ENCODE measurements around the gene SLC12A7. TPM values are rescaled to one million over a fixed set of nuclear protein-coding genes. Genes with fewer than 3 reads are reported as not detected.

The SLC12A7 gene
- polyA plus RNA-seq, 2 donors = 4.0 to 4.7 TPM

DNA sequence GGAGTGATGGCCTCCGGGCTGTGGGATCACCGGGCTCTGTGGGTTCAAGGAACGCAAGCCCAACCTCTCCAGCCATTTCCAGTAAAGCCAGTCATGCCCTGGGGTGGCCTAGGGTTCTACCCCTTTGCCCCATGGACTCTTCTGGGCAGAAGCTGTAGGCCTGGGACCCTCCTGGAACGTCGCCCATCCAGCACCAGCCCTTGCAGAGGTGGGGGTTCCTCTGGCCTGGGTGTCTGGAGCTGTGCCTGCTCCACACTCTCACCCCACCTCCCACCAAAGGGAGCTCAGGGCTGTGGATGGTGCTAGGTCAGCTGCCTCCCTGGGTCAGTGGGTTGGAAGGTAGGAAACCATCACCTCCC lies 1.4 kb upstream of the SLC12A7 start:
- Histone ChIP-seq H3K27ac (ENCODE audit: low read depth in 2 of 2, low read length in 1 of 2) (no peak overlapping the region), H3K4me3 (ENCODE audit: low read depth in 1 of 2, low read length in 2 of 2) (no peak overlapping the region), H3K9me3 (ENCODE audit: control insufficient read depth in 2 of 2, insufficient read depth in 1 of 2, low read depth in 1 of 2, low read length in 1 of 2) (no peaks in the 10 kb centered on the region), H3K36me3 (ENCODE audit: control insufficient read depth in 2 of 2, insufficient read depth in 2 of 2, low read length in 1 of 2) (no peaks in the 10 kb centered on the region), H3K4me1 (ENCODE audit: control insufficient read depth in 2 of 2, insufficient read depth in 2 of 2, low read length in 1 of 2) (peaks cover 0 to 8% of the 10 kb centered on the region in 2 donors), H3K27me3 (ENCODE audit: control insufficient read depth in 1 of 2, insufficient read depth in 2 of 2, low read length in 2 of 2) (no peaks in the 10 kb centered on the region)
- WGBS, 2 donors = 76% methylated on average over 5 of the region's 5 CpGs

DNA sequence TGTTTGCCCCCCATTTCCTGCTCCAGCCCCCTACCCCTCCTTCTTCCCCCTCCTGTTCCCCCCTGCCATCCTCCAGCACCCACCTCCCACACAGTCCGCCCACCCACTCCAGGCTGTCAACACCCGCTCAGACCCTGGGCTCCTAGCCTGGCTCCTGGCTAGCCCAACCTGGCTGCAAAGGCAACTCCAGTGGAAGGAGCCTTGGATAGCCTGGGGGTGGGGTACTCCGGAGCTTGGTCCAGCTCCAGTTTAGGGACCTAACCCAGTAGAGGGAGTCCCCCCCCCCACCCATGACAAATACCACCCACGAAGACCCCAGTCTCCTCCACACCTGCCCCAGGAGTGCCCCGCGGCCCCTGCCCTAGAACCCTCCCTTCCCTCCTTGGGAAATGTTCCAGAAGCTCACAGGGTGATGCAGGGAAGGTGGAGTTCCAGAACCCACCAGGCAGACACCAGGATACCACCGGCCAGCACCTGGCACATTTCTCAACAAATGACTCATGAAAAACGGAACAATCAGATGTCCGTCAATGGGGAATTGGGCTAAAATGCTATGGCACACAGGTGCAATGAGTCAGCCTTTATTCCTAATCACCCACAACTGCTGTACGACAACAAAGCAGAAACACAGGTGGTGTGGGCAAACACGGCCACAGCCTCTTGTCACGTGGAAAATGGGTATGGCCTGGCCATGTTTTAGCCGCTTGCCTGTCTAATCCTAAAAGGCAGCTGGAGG lies 901 bp upstream of the SLC12A7 start:
- Histone ChIP-seq H3K4me1 (ENCODE audit: control insufficient read depth in 2 of 2, insufficient read depth in 2 of 2, low read length in 1 of 2) (peaks cover 0 to 9% of the 10 kb centered on the region in 2 donors), H3K4me3 (ENCODE audit: low read depth in 1 of 2, low read length in 2 of 2) (no peak overlapping the region), H3K27me3 (ENCODE audit: control insufficient read depth in 1 of 2, insufficient read depth in 2 of 2, low read length in 2 of 2) (no peaks in the 10 kb centered on the region), H3K36me3 (ENCODE audit: control insufficient read depth in 2 of 2, insufficient read depth in 2 of 2, low read length in 1 of 2) (no peaks in the 10 kb centered on the region), H3K27ac (ENCODE audit: low read depth in 2 of 2, low read length in 1 of 2) (no peak overlapping the region), H3K9me3 (ENCODE audit: control insufficient read depth in 2 of 2, insufficient read depth in 1 of 2, low read depth in 1 of 2, low read length in 1 of 2) (no peaks in the 10 kb centered on the region)
- WGBS, 2 donors = 47 to 50% methylated on average over 13 of the region's 13 CpGs

DNA sequence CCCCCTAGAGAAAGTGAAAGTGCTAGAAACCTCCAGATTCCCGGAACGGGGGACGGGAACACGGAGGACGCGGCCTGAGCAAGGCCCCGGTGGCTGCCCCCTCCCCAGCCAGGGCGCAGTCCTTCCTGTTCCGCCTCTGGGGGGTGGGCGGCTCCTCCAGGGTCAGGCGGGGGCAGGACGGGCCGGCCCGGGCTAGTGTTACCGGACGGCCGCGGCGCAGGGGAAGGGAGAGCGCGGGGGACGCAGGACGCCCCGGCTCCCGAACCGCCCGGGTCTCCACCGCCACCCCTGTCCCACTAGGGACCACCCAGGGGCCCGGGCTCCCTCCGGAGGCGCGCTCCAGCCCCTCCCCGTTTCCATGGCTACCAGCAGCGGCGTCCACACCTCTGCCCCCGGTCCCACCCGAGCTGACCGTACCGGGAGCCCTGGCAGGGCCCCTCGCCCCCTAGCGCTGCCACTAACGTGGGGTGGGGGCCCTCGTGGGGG lies 579 bp downstream of the SLC12A7 start:
- no peaks in the 10 kb centered on the region for H3K27me3 ChIP-seq (ENCODE audit: control insufficient read depth in 1 of 2, insufficient read depth in 2 of 2, low read length in 2 of 2)
- peaks cover 0 to 10% of the 10 kb centered on the region in 2 donors for H3K4me1 ChIP-seq (ENCODE audit: control insufficient read depth in 2 of 2, insufficient read depth in 2 of 2, low read length in 1 of 2)
- no peaks in the 10 kb centered on the region for H3K36me3 ChIP-seq (ENCODE audit: control insufficient read depth in 2 of 2, insufficient read depth in 2 of 2, low read length in 1 of 2)
- H3K9me3 ChIP-seq (ENCODE audit: control insufficient read depth in 2 of 2, insufficient read depth in 1 of 2, low read depth in 1 of 2, low read length in 1 of 2) = no peaks in the 10 kb centered on the region
- peak overlapping the region; percentile 61 to 62 for H3K4me3 ChIP-seq (ENCODE audit: low read depth in 1 of 2, low read length in 2 of 2)
- H3K27ac ChIP-seq (ENCODE audit: low read depth in 2 of 2, low read length in 1 of 2) = peak overlapping the region; percentile 43 to 63
- WGBS, 2 donors = 0 to 1% methylated on average over 21 to 43 of the region's 43 CpGs

DNA sequence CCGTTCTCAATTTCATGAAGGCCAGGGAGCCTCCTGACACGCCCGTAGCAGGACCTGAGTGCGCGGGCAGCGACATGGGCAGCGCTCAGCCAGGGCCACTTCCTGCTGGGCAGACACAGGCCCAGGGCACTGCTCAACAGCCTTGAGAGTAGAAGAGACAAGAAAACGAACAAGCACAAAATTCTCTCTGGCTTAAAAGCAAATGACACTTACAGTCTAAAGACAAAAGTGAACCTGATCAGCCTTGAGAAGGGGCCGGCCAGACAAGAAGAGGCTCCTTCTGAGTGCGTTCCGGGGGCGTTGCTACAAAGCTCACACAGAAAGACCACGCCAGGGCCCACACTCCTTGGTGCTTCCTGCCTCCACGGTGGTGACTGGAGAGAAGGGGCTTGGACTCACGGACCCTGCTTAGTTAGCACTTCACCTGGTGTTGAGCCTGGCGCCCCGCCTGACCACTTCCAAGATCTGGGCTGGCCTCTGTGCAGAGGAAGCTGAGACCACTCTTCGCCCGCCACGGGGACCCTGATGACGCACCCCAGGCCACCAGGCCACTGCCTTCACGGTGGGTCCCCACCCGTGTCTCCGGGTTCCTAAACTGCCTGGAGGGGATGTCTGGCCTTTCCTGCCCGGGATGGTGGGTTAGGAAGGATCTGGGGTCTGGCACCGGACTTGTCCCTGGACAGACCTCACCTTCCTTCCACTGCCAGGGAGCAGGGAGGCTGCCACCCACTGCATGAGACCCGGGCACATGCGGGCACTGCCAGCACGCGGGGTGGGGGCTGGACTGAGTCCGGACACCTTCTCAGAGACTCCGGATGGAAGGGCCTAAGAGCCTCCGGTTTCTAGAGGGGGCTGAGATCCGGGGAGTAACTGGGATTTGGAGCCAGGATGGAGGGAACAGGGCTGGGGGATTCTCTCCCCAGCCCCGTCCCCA lies 1.3 kb downstream of the SLC12A7 start:
- no peaks in the 10 kb centered on the region for H3K36me3 ChIP-seq (ENCODE audit: control insufficient read depth in 2 of 2, insufficient read depth in 2 of 2, low read length in 1 of 2)
- peaks cover 0 to 10% of the 10 kb centered on the region in 2 donors for H3K4me1 ChIP-seq (ENCODE audit: control insufficient read depth in 2 of 2, insufficient read depth in 2 of 2, low read length in 1 of 2)
- peak overlapping the region; percentile 45 to 63 for H3K27ac ChIP-seq (ENCODE audit: low read depth in 2 of 2, low read length in 1 of 2)
- H3K27me3 ChIP-seq (ENCODE audit: control insufficient read depth in 1 of 2, insufficient read depth in 2 of 2, low read length in 2 of 2) = no peaks in the 10 kb centered on the region
- peak overlapping the region; percentile 61 to 62 for H3K4me3 ChIP-seq (ENCODE audit: low read depth in 1 of 2, low read length in 2 of 2)
- no peaks in the 10 kb centered on the region for H3K9me3 ChIP-seq (ENCODE audit: control insufficient read depth in 2 of 2, insufficient read depth in 1 of 2, low read depth in 1 of 2, low read length in 1 of 2)
- WGBS, 2 donors = 35 to 43% methylated on average over 34 to 35 of the region's 35 CpGs

DNA sequence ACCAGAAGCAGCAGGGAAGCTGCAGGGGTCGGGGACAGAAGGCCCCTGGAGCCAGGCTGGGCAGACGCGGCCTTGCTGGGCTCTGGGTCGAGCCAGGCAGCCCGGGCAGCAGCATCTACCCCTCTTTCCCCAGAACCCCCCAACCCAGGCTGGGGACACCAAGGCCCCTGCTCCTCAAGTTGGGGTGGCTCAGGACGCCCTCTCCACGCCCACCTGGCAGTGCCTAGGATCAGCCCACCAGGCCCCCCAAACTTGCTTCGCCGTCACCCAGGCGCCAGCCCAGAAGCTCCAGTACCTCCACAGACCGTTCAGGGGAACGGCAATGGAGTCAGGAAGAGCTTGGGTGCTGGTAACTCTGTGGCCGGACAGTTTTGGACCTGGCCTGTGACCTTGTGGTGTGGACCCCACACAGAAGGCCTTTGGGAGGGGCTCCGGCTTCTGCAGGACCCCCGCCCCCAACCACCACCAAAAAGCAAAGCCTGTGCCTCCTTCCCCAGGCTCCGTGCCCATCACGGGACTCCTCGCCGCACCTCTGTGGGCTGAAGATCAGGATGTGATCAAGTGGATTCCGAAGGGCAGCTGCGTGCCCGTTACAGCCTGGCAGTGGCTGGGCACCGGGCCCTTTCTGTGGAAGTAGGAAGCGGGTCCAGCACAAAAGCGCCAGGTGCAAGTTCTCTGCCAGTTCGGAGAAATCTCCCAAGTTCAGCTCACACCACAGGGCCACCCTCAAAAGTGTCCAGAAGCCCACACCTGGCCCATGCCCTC lies 2.1 kb downstream of the SLC12A7 start:
- WGBS, 2 donors = 77 to 89% methylated on average over 26 of the region's 26 CpGs
- peaks cover 0 to 13% of the 10 kb centered on the region in 2 donors for H3K4me1 ChIP-seq (ENCODE audit: control insufficient read depth in 2 of 2, insufficient read depth in 2 of 2, low read length in 1 of 2)
- H3K9me3 ChIP-seq (ENCODE audit: control insufficient read depth in 2 of 2, insufficient read depth in 1 of 2, low read depth in 1 of 2, low read length in 1 of 2) = no peaks in the 10 kb centered on the region
- no peaks in the 10 kb centered on the region for H3K36me3 ChIP-seq (ENCODE audit: control insufficient read depth in 2 of 2, insufficient read depth in 2 of 2, low read length in 1 of 2)
- H3K27me3 ChIP-seq (ENCODE audit: control insufficient read depth in 1 of 2, insufficient read depth in 2 of 2, low read length in 2 of 2) = no peaks in the 10 kb centered on the region
- no peak overlapping the region for H3K4me3 ChIP-seq (ENCODE audit: low read depth in 1 of 2, low read length in 2 of 2)
- H3K27ac ChIP-seq (ENCODE audit: low read depth in 2 of 2, low read length in 1 of 2) = no peak overlapping the region

DNA sequence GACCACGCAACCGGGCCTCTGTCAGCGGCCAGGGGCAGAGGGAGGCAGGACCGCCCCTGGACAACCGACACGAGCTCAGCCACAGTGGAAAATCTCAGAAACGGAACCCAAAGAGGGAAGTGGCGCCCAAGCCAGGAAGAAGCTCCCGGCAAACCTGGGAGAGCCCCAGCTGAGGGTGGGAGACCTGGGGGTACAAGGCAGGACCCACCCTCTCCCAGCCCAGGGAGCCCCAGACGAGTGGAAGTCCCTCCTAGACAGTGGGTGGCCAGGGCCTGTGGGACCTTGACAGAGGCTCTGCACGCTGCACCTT lies 3.0 kb downstream of the SLC12A7 start:
- no peaks in the 10 kb centered on the region for H3K36me3 ChIP-seq (ENCODE audit: control insufficient read depth in 2 of 2, insufficient read depth in 2 of 2, low read length in 1 of 2)
- WGBS, 2 donors = 72 to 78% methylated on average over 11 of the region's 11 CpGs
- H3K4me3 ChIP-seq (ENCODE audit: low read depth in 1 of 2, low read length in 2 of 2) = no peak overlapping the region
- H3K4me1 ChIP-seq (ENCODE audit: control insufficient read depth in 2 of 2, insufficient read depth in 2 of 2, low read length in 1 of 2) = peaks cover 0 to 20% of the 10 kb centered on the region in 2 donors
- H3K27me3 ChIP-seq (ENCODE audit: control insufficient read depth in 1 of 2, insufficient read depth in 2 of 2, low read length in 2 of 2) = no peaks in the 10 kb centered on the region
- H3K9me3 ChIP-seq (ENCODE audit: control insufficient read depth in 2 of 2, insufficient read depth in 1 of 2, low read depth in 1 of 2, low read length in 1 of 2) = no peaks in the 10 kb centered on the region
- H3K27ac ChIP-seq (ENCODE audit: low read depth in 2 of 2, low read length in 1 of 2) = peak overlapping the region in 1 of 2 donors; percentile 47

DNA sequence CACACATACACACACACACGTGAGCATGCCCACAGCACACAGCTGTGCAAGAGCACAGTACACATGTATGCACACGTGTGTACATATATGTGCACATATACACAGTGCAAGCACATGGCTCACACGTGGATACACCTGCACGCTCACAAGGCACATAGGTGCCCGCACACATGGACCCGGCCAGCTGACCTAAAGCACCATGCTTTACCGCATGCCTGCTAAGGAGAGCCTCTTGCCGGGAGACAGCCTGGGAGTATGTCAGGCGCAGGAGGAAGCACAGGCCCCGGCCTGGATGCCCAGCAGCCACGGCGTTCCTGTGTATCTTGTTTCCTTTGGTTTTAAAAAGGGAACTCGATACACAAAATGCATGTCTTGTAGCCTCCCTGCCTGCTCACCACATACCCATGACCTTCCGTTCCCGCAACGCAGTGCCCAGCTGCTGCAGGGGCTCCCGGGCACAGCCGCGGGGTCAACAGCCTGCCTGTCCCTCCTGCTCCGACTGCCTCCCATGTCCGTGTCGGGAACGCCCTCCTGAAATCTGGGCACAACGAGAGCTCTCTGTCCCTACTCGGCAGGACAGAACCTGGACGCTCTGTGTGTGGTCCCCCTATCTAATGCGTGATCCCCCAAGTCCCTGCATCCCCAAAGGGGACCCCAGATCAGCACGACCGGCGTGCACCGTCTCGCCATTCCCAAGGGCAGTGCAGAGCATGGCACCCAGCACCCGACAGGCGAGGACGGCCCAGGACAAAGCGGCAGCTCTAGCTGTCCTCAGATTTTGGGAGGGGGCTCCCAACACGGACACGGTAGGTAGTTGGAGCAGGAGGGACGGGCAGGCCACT lies 3.6 kb downstream of the SLC12A7 start:
- WGBS, 2 donors = 80 to 83% methylated on average over 39 of the region's 39 CpGs
- H3K4me1 ChIP-seq (ENCODE audit: control insufficient read depth in 2 of 2, insufficient read depth in 2 of 2, low read length in 1 of 2) = peaks cover 0 to 24% of the 10 kb centered on the region in 2 donors
- no peak overlapping the region for H3K4me3 ChIP-seq (ENCODE audit: low read depth in 1 of 2, low read length in 2 of 2)
- no peaks in the 10 kb centered on the region for H3K36me3 ChIP-seq (ENCODE audit: control insufficient read depth in 2 of 2, insufficient read depth in 2 of 2, low read length in 1 of 2)
- H3K27me3 ChIP-seq (ENCODE audit: control insufficient read depth in 1 of 2, insufficient read depth in 2 of 2, low read length in 2 of 2) = no peaks in the 10 kb centered on the region
- H3K27ac ChIP-seq (ENCODE audit: low read depth in 2 of 2, low read length in 1 of 2) = peak overlapping the region in 1 of 2 donors; percentile 23
- H3K9me3 ChIP-seq (ENCODE audit: control insufficient read depth in 2 of 2, insufficient read depth in 1 of 2, low read depth in 1 of 2, low read length in 1 of 2) = no peaks in the 10 kb centered on the region

DNA sequence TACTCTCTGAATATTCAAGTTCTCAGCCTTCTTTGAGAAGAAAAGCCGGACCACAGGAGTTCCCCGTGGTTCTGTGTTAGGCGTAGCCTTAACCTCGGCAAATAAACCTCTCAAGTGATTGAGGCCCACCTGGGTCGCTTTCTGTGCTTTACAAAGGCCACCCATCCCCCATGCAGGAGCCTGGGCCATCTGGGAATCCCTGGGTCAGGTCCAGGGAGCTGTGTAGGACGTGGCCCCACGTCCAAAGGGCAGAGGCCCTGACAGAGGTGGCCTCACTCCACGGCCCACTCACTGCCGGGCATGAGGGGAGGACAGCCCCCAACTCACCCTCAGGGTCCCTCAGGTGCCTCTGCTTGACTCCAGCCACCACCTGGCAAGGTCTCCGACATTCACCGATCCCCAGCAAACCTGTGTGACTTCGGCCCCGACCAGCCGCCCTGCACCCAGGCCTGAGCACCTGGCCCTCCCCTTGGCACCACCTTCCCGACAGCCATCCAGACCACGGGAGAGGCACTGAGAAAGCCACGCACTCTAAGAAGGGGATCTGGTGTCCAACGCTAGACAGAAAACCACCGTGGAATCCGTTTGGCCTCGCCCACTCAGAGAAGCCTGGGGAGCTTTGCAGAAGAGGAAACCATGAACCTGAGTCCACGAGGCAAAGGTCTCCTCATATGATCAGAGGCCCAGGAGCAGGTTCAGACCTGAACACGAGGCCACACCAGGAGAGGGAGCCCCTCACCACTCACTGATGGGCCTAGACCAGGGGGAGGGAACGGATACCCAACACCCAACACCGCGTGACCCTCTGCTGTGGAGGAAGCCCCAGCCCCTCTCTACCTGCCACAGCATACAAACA lies 4.5 kb downstream of the SLC12A7 start:
- Histone ChIP-seq H3K9me3 (ENCODE audit: control insufficient read depth in 2 of 2, insufficient read depth in 1 of 2, low read depth in 1 of 2, low read length in 1 of 2) (no peaks in the 10 kb centered on the region), H3K4me3 (ENCODE audit: low read depth in 1 of 2, low read length in 2 of 2) (no peak overlapping the region), H3K27me3 (ENCODE audit: control insufficient read depth in 1 of 2, insufficient read depth in 2 of 2, low read length in 2 of 2) (no peaks in the 10 kb centered on the region), H3K36me3 (ENCODE audit: control insufficient read depth in 2 of 2, insufficient read depth in 2 of 2, low read length in 1 of 2) (no peaks in the 10 kb centered on the region), H3K4me1 (ENCODE audit: control insufficient read depth in 2 of 2, insufficient read depth in 2 of 2, low read length in 1 of 2) (peaks cover 0 to 32% of the 10 kb centered on the region in 2 donors), H3K27ac (ENCODE audit: low read depth in 2 of 2, low read length in 1 of 2) (no peak overlapping the region)
- WGBS, 2 donors = 58 to 78% methylated on average over 26 of the region's 26 CpGs

Data from esophagus (tissue), 2 donors.